Activated CD4-positive, alpha-beta T cell treated with anti-CD3 and anti-CD28 coated beads, Interleukin-2, Interleukin-4, amounts not matched to agents 100 ng/mL and 50 ng/mL, durations not matched to agents 16 hours and 8 hours (primary cell): ENCODE results near the gene BMPER.

Experiments used
- DNase-seq: peaks from one replicate; pipeline ENCODE4 v3.0.0-alpha.2; 2020; ENCODE audit warnings: low spot score

The BMPER gene

DNA sequence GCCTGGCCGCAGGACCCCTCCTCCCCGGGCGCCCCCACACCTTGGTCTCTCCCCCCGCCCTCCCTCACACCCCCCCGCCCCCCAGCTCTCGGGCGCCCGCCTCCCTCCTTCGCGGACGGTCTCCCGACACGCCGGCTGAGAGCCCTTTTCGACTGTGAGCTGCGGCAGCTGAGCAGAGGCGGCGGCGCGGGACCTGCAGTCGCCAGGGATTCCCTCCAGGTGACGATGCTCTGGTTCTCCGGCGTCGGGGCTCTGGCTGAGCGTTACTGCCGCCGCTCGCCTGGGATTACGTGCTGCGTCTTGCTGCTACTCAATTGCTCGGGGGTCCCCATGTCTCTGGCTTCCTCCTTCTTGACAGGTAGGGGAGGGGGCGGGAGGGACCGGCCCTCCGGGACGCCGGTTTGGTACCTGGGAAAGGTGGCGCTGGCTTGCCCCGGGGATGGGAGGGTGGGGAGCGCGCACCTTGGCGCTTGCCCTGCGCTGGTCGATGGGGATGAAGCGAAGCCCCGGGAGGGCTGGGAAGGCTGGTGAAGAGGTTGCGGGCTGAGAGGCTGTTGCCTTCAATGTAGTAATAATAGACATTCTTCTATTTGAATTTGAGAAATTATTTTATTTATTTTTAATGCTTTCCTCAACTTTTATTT lies at the start of gene BMPER:
BMPER (plus strand) TSS at position 151 of the 644 bp plus-strand sequence; CDS start at position 226, 75 bp downstream.
- peak; percentile 2 for DNase-seq

- no peak for DNase-seq
These were observed 43.4 kb upstream of the BMPER start for GRCh38 chr7:33861947-33862346.

DNA sequence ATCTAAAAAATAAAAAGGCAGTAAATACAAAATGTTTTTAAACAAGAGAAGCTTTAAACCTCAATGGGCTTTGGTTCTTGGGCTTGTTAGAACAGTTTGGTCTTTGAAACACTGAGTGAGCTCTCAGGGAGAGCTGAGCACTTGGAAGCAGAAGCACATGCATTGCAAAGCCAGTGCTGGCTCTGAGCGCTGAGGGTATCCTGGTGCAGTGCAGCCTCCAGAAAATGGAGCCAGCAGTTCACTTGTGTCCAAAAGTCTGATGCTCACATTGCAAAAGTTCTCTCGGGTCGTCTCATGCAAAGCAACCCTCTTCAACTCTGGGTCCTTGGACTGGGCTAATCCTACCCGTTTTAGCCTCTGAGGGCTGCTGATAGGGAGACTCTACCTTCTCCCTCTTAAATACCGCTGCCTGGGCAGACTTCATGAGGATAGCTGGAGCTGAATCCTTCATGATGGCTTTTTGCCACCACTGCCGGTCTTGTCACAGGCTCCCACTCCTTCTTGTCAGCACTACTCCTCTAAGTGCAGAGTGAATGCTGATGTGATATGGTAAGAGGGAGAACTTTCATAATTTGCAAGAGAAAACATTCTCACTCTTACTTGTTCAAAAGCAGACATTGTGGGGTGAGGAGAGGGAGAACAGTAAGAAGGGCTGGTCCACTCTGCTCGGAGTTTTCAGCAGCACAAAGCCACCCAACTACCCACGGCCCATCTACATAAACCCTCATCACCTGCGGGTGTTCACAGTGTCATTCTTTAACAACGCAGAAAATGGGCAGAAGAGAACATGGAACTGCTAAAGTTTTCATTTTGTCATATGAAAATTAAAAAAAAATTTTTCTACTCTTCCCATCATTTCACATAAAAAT lies 42.2 kb upstream of the BMPER start:
- no peak for DNase-seq

- no peak for DNase-seq
These were observed 37.2 kb upstream of the BMPER start for GRCh38 chr7:33868166-33868565.

- DNase-seq, result no peak
These were observed 36.2 kb upstream of the BMPER start for GRCh38 chr7:33869176-33869575.

DNA sequence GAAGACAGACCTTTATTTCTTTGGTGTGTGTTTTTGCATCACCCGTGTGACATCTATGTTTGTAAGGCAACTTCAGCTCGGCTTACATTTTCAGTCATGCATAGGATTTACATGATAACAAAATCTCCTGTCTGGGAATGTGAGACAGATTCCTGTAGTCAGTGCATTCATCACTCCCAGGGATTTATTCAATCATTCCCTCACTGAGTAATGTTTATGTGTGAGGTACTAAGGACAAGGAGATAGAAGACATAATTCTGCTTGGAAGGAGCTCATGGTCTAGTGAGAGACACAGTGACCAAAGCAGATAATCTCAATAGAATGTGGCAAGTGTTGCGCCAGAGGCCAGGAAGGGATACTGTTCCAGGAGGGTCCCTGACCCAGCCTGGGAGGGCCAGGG lies 35.2 kb upstream of the BMPER start:
- DNase-seq, result no peak

GRCh38 chr7:33872870-33873269 lies 32.5 kb upstream of the BMPER start:
- DNase-seq, result no peak

DNA sequence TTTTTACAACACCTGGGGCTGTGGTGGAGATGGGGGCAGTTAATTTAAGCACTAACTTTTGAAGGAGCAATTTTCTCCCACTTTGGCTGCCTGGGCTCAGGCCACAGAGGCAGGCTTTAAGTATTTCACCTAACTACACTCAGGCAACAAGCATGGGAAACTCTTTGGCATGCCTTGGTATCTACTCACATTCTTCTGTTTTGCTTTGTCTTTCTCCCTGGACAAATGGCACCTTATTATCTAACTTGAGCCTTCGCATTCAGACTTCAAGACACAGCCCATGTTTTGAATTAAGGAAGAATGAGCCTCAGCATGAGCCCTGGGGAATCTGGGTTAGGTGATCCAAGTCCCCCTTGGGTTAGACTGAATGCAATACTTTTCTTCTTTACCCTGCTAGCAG lies 31.8 kb upstream of the BMPER start:
- no peak for DNase-seq

DNA sequence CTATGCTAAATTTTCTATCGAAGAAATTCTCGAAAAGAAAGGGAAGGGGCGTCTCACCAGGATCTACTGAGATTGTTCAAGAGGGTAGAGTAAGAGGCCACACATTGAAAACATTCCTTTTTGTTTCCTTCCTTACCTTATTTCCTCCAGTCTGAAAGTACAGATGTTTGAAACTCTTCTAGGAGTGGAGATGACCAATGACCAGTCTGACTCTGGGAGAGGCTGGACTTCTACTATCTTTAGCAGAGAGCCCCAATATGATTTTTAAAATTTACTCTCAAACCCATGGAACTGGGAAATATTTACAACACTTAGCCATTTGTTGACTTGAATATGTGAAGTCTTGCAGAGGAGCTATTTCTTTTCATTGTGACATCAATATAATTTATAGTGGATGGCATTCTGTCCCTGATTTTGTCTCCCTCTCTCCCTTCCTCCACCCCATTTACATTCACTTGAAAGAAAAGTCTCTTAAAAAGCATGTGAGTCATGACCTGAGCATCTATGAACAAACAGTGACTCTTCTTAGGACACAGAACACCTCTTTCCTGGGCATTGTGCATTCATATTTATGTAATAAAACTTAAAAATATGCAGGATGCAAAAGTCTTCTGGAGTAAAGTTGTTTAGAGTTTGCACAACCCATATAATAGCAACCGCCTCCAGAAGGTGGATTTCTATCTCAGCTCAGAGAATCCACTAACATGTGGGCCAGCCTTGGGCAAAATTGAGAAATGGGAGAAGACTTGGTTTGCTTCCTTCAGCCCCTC lies 31.2 kb upstream of the BMPER start:
- no peak for DNase-seq

GRCh38 chr7:33874943-33875342 lies 30.4 kb upstream of the BMPER start:
- DNase-seq, result no peak

DNA sequence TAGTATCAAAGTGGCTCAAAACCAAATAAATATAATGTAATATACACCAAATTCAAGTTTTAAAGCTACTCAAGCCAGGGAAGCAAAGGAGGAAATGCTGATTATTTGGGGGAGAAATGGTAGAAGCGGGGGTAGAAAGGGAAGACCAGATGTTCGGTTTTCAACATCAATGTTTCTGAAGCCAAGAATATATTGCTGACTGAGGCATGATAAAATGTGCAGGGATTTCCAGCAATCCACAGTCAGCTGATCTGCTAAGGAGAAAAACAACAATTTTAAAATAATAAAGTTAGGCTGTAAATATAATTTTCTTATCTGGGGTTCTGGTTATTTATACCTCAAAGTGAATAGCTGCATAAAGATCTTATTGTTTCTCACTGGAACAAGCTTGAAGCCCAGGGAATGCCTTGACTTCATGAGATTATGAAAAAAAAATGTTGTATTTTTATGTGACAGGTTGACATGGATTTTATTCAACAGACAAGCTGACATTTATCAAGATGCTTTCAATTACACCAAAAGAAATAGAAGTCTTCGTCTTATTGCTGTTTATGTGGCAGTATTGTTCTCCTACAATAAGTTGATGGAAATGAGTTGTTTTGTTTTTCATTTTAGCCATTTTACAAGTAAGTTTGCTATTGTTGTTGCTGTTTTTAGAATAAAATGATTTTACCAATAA lies 28.6 kb upstream of the BMPER start:
- DNase-seq, result no peak

- DNase-seq, result no peak
These were observed 24.6 kb upstream of the BMPER start for GRCh38 chr7:33880787-33881186.

DNA sequence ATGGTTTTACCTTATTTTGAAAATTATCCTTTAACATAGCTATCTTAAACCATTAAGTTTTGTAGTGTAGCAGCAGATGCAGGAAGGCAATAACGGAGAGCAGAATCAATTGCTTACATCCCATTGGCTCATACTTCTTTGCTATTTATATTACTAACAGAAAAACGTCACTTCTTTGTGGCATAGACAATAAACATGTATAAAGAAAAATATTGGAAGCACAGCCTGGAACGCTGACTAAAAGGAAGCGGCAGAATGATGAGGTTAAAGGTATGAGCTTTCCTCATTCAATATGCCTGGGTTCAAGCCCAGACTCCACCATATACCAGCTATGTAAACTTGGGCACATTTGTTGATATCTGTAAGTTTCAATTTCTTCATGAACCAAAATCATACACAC lies 24.0 kb upstream of the BMPER start:
- DNase-seq, result no peak

DNA sequence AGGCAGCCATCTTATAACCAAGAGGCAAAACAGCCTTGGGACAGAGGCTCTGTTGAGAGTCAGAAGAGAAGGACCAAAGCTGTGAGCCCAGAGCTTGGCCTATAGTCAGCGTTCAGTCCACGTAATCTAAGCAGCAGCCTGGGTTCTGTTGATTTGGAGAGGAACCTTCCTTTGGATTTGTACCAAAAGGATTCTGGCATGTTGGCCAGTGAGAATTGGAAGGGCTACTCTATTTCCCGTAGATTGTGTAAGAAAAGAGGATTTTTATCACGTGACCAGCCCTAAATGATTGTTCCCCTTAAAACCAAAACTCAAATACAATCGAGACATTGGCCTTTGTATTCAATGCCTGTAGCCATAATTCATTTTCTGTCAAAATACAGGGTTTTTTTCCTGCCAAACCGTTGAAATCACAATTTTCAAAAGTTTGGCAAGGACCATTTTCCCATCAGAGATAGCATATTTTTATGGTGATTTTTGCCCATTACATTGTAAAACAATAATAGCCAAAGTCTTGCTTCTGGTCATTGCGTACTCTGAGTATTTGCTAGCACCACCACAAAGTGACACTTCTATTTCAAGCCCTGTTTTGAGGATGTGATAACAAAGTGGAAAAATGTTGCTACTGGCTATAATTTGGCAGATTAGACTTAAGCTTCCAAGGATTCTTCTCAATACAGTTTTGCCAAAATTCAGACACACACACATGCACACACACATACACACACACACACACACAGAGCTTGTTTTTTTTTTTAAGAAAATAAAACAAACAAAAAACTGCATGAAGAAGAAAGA lies 23.1 kb upstream of the BMPER start:
- DNase-seq, result no peak

- no peak for DNase-seq
These were observed 22.2 kb upstream of the BMPER start for GRCh38 chr7:33882950-33883670.

GRCh38 chr7:33883671-33883965 lies 21.7 kb upstream of the BMPER start:
- no peak for DNase-seq

DNA sequence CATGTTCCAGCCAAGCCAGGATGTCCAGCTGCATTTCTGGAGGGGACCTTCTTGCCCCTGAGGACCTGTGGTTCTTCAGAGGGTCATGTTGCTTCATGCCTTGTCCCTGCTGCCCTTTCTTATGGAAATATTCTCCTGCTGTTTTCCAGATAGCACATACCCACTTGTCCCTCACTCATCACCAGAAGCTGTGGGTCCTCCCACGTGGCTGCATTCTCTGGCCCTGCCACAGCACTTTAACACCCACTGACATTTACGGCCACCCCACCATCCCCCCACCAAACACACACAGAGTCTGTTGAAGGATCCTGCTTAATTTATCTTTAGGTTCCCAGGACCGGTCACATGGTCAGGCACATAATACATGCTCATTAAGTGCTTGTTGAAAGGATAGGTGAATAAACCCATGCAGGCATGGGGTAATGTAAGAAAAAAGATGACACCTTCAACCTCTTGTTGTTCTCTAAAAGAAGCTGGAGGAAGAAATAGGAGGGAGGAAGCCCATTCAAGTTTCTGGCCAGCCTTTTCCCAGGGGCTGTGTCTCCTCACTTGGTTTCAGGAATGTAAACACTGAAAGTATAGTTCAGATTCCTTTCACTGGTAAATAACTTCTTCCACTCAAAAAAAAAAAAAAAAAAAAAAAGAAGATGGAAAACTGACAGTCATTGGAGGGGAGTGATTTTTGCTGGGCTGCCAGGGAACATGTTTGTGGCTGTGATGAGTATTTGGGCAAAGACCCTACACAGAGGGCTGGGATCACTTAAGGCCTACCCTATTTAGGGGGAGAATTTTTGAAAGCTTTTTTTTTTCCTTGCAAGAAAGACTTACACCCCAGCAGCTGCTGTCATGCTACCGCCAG lies 19.8 kb upstream of the BMPER start:
- no peak for DNase-seq

GRCh38 chr7:33886149-33886623 lies 19.2 kb upstream of the BMPER start:
- no peak for DNase-seq

- no peak for DNase-seq
These were observed 17.9 kb upstream of the BMPER start for GRCh38 chr7:33887266-33887975.
